Neural cell (in vitro differentiated cells): Measurements from ENCODE around the gene ARHGEF7. TPM values are rescaled to one million over a fixed set of nuclear protein-coding genes. Genes with fewer than 3 reads are reported as not detected.

Experiments
- H2AFZ ChIP-seq: fragments of 200-600, 300-800 bp; sonication (generic), shearing (Covaris generic); 2 replicates; pipeline ENCODE4 v1.6.0; 2014; ENCODE audit warnings: low read depth, mild to moderate bottlenecking, antibody characterized with exemption, low read length, moderate library complexity
- H3F3A ChIP-seq: fragments of 200-600 bp; shearing (Covaris generic); 2 replicates; pipeline ENCODE4 v1.6.1; 2016; ENCODE audit warnings: mild to moderate bottlenecking, moderate library complexity, mixed read lengths, antibody characterized with exemption, low read length; ENCODE audit not compliant: insufficient read depth, poor library complexity, severe bottlenecking
- H3K27ac ChIP-seq: fragments of 200-600, 300-800 bp; sonication (generic), shearing (Covaris generic); 2 replicates; pipeline ENCODE4 v1.5.1; 2014; ENCODE audit warnings: mild to moderate bottlenecking, low read length, moderate library complexity
- H3K27me3 ChIP-seq: fragments of 300-800, 200-600 bp; sonication (generic), shearing (Covaris generic); 2 replicates; pipeline ENCODE4 v1.6.0; 2014; ENCODE audit warnings: mild to moderate bottlenecking, low read depth, low read length, moderate library complexity; ENCODE audit not compliant: insufficient read depth
- H3K36me3 ChIP-seq: fragments of 300-800, 200-600 bp; sonication (generic), shearing (Covaris generic); 2 replicates; pipeline ENCODE4 v1.5.1; 2014; ENCODE audit warnings: mild to moderate bottlenecking, antibody characterized with exemption, low read length, moderate library complexity; ENCODE audit not compliant: insufficient read depth
- H3K4me2 ChIP-seq: fragments of 300-800, 200-600 bp; sonication (generic), shearing (Covaris generic); 2 replicates; pipeline ENCODE4 v1.6.0; 2014; ENCODE audit warnings: mild to moderate bottlenecking, low read length
- H3K4me3 ChIP-seq: fragments of 300-800, 200-600 bp; sonication (generic), shearing (Covaris generic); 2 replicates; pipeline ENCODE4 v1.5.1; 2014; ENCODE audit warnings: mild to moderate bottlenecking, low read length, moderate library complexity
- H3K79me2 ChIP-seq: fragments of 200-600 bp; shearing (Covaris generic); replicated peaks from 2 replicates; pipeline ENCODE4 v1.6.0; 2014; ENCODE audit warnings: mild to moderate bottlenecking, low read length, moderate library complexity; ENCODE audit not compliant: insufficient read depth
- H3K9ac ChIP-seq: fragments of 300-800, 200-600 bp; sonication (generic), shearing (Covaris generic); 2 replicates; pipeline ENCODE4 v1.6.1; 2016; ENCODE audit warnings: mild to moderate bottlenecking, low read length, mixed read lengths
- H3K9me2 ChIP-seq: fragments of 200-600 bp; shearing (Covaris generic); 2 replicates; pipeline ENCODE4 v1.6.1; 2016; ENCODE audit warnings: mild to moderate bottlenecking, low read length, mixed read lengths; ENCODE audit not compliant: insufficient read depth
- H3K9me3 ChIP-seq: fragments of 200-600, 300-800 bp; sonication (generic), shearing (Covaris generic); 2 replicates; pipeline ENCODE4 v1.6.1; 2016; ENCODE audit warnings: mild to moderate bottlenecking, mixed run types, low read length, moderate library complexity, mixed read lengths
- H4K20me1 ChIP-seq: fragments of 200-600 bp; shearing (Covaris generic); 2 replicates; pipeline ENCODE4 v1.6.1; 2016; ENCODE audit warnings: mild to moderate bottlenecking, mixed run types; ENCODE audit not compliant: insufficient read depth
- EP300 ChIP-seq: fragments of 450-650 bp; conservative IDR thresholded peaks from 2 replicates; pipeline ENCODE4 v1.6.1; 2014; ENCODE audit warnings: antibody characterized with exemption, mild to moderate bottlenecking, moderate library complexity; ENCODE audit not compliant: poor library complexity, severe bottlenecking
- EZH2 ChIP-seq: fragments of 200-600, 300-800 bp; shearing (Covaris generic), sonication (generic); IDR thresholded peaks from 2 replicates; pipeline ENCODE4 v1.6.1; 2014; ENCODE audit warnings: antibody characterized with exemption, low read length, borderline replicate concordance, mild to moderate bottlenecking; ENCODE audit not compliant: insufficient read depth, poor library complexity, severe bottlenecking
- MXI1 ChIP-seq: fragments of 450-650 bp; conservative IDR thresholded peaks from 2 replicates; pipeline ENCODE4 v1.6.1; 2014; ENCODE audit warnings: antibody characterized with exemption, mild to moderate bottlenecking; ENCODE audit not compliant: poor library complexity, severe bottlenecking
- POLR2AphosphoS5 ChIP-seq: IDR thresholded peaks from 2 replicates; pipeline ENCODE4 v1.6.1; 2012
- RAD21 ChIP-seq: fragments of 450-650 bp; conservative IDR thresholded peaks from 2 replicates; pipeline ENCODE4 v1.6.1; 2014; ENCODE audit warnings: antibody characterized with exemption, mild to moderate bottlenecking, moderate library complexity
- REST ChIP-seq: IDR thresholded peaks from 2 replicates; pipeline ENCODE4 v1.6.1; 2012; ENCODE audit warnings: borderline replicate concordance
- SMC3 ChIP-seq: fragments of 450-650 bp; conservative IDR thresholded peaks from 2 replicates; pipeline ENCODE4 v1.6.1; 2014; ENCODE audit warnings: antibody characterized with exemption, mild to moderate bottlenecking, moderate library complexity; ENCODE audit not compliant: poor library complexity
- TAF1 ChIP-seq: IDR thresholded peaks from 2 replicates; pipeline ENCODE4 v1.6.1; 2012; ENCODE audit warnings: low read depth
- polyA plus RNA-seq: library from polyadenylated mRNA; depleted of rRNA; stranded (reverse); fragments of >200 nt; gene quantifications from 2 replicates; pipeline ENCODE4 v1.2.3, GENCODE V29; 2014
- TF ChIP-seq, protein P1 (sequence below): fragments of 450-650 bp; IDR thresholded peaks from 2 replicates; pipeline ENCODE4 v1.5.1; 2014; ENCODE audit warnings: antibody characterized with exemption, mild to moderate bottlenecking, moderate library complexity; ENCODE audit not compliant: poor library complexity, severe bottlenecking

The ARHGEF7 gene
- polyA plus RNA-seq, 1 donor from 2014 or later, result 155 TPM

- H3K4me3 ChIP-seq, result no peak overlapping the region
- no peak overlapping the region for H3K9ac ChIP-seq
- no peak overlapping the region for H3K27ac ChIP-seq
- no peaks in the 10 kb centered on the region for H3K9me3 ChIP-seq
- no peak overlapping the region for H3K4me2 ChIP-seq
- H2AFZ ChIP-seq, result no peak overlapping the region
- no peak for TF ChIP-seq EP300
- TF ChIP-seq REST, result no peak
- no peak for TF ChIP-seq MXI1
- no peaks in the 10 kb centered on the region for H3K27me3 ChIP-seq
- H3F3A ChIP-seq, result peaks cover 2% of the 10 kb centered on the region
- peaks cover 8% of the 10 kb centered on the region for H4K20me1 ChIP-seq
- H3K9me2 ChIP-seq, result no peaks in the 10 kb centered on the region
- peaks cover 51% of the 10 kb centered on the region for H3K79me2 ChIP-seq
- no peaks in the 10 kb centered on the region for H3K36me3 ChIP-seq
Observed at GRCh38 chr13:111217641-111218040, 102.5 kb downstream of the ARHGEF7 start.

DNA sequence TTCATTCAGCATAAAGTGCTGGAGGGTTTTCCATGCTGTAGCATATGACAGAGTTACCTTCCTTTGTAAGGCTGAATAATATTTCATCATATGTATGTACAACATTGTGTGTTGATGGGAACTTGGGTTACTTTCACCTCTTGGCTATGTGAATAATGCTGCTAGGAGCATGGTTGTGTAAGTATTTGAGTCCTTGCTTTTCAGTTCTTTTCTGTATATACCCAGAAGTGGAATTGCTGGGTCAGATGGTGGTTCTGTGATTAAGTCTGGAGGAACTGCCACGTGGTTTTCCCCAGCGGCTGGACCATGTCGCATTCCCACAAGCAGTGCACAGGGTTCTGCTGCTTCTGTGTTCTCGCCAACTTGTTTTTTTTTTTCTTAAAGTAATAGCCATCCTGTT, 104.2 kb downstream of the ARHGEF7 start:
- Histone ChIP-seq H3K4me3 (no peak overlapping the region), H3K36me3 (no peaks in the 10 kb centered on the region), H3K9me2 (no peaks in the 10 kb centered on the region), H3K27me3 (no peaks in the 10 kb centered on the region), H3K9ac (no peak overlapping the region), H2AFZ (no peak overlapping the region), H3K4me2 (no peak overlapping the region), H4K20me1 (peaks cover 8% of the 10 kb centered on the region), H3K79me2 (peaks cover 48% of the 10 kb centered on the region), H3K27ac (no peak overlapping the region), H3F3A (peaks cover 2% of the 10 kb centered on the region), H3K9me3 (no peaks in the 10 kb centered on the region)
- TF ChIP-seq MXI1 (no peak), EP300 (no peak), REST (no peak), POLR2AphosphoS5 (no peak), TAF1 (no peak), EZH2 (no peak), SMC3 (no peak), RAD21 (no peak)
- TF ChIP-seq, protein P1, sequence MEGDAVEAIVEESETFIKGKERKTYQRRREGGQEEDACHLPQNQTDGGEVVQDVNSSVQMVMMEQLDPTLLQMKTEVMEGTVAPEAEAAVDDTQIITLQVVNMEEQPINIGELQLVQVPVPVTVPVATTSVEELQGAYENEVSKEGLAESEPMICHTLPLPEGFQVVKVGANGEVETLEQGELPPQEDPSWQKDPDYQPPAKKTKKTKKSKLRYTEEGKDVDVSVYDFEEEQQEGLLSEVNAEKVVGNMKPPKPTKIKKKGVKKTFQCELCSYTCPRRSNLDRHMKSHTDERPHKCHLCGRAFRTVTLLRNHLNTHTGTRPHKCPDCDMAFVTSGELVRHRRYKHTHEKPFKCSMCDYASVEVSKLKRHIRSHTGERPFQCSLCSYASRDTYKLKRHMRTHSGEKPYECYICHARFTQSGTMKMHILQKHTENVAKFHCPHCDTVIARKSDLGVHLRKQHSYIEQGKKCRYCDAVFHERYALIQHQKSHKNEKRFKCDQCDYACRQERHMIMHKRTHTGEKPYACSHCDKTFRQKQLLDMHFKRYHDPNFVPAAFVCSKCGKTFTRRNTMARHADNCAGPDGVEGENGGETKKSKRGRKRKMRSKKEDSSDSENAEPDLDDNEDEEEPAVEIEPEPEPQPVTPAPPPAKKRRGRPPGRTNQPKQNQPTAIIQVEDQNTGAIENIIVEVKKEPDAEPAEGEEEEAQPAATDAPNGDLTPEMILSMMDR, result no peak
